ENCODE data around the gene CDH4.

The CDH4 gene

DNA sequence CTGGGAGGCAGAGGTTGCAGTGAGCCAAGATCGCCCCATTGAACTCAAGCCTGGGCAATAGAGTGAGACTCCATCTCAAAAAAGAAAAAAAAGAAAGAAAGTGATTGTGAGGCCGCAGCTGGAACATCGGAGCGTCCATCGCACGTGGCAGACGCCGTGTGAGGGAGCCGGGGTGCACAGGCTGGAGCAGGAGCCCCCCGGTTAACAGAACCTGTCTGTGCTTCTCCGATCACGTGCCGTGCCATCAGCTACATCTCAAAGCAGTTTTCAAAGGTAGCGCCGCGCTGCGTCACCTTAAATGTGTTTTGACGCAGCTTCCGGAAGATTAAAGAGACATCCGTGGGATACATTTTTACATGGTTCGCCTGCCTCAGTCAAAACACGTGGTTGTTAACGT lies 674.7 kb downstream of the CDH4 start:
- TF ChIP-seq, protein P1, sequence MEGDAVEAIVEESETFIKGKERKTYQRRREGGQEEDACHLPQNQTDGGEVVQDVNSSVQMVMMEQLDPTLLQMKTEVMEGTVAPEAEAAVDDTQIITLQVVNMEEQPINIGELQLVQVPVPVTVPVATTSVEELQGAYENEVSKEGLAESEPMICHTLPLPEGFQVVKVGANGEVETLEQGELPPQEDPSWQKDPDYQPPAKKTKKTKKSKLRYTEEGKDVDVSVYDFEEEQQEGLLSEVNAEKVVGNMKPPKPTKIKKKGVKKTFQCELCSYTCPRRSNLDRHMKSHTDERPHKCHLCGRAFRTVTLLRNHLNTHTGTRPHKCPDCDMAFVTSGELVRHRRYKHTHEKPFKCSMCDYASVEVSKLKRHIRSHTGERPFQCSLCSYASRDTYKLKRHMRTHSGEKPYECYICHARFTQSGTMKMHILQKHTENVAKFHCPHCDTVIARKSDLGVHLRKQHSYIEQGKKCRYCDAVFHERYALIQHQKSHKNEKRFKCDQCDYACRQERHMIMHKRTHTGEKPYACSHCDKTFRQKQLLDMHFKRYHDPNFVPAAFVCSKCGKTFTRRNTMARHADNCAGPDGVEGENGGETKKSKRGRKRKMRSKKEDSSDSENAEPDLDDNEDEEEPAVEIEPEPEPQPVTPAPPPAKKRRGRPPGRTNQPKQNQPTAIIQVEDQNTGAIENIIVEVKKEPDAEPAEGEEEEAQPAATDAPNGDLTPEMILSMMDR (IDR thresholded peaks at IDR 0.05; ENCODE audit: borderline replicate concordance, control extremely low read depth, extremely low read depth, insufficient read depth, missing control alignments), result no peak
- in situ Hi-C loops (cut with MboI; ENCODE audit: low sequenced_read_pairs, unreplicated experiment), result no loop called here

DNA sequence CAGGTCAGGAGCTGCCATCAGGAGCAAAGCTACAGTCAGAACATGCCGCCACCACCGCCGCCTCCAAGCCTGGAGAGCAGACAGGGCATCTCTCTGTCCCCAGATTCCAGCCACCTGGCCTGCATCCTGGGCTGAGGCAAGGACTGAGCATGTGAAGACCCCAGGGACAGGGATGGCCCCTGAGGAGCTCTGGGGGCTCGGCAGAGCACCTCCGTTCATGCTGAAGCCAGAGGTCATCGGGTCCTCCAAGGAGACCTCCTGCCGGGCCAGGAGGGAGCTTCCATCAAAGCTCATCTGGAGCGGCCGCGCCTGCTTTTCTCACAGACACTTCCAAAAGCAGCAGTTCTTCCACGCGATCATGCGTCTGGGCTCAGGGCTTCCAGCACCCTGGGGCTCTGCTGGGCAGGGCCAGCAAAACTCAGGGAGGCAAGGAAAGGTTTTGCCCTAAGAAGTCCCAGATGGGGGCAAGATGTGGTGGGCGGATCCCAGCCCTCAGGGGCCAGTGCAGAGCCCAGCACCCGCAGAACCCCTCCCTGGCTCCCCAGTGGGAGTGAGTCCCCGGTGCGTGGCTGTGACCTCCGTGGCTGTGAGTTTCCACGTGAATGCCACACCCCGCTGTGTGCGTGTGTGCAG lies 675.2 kb downstream of the CDH4 start:
- TF ChIP-seq, protein P1 (IDR thresholded peaks at IDR 0.05; ENCODE audit: borderline replicate concordance, control extremely low read depth, extremely low read depth, insufficient read depth, missing control alignments), result no peak
- DNase-seq (ENCODE audit: low spot score), result no peak
- in situ Hi-C loops (cut with MboI; ENCODE audit: low sequenced_read_pairs, unreplicated experiment), result no loop called here

More for the DNA sequence above, 674.7 kb downstream of the CDH4 start:
- DNase-seq (ENCODE audit: low spot score), result no peak

- DNase-seq (ENCODE audit: low spot score), result no peak
- in situ Hi-C loops (cut with MboI; ENCODE audit: low sequenced_read_pairs, unreplicated experiment), result no loop called here
Measured at GRCh38 chr20:61927826-61928541, 675.9 kb downstream of the CDH4 start.

GRCh38 chr20:61929561-61929960 lies 677.5 kb downstream of the CDH4 start:
- no peak for DNase-seq (ENCODE audit: low spot score)
- TF ChIP-seq, protein P1 (IDR thresholded peaks at IDR 0.05; ENCODE audit: borderline replicate concordance, control extremely low read depth, extremely low read depth, insufficient read depth, missing control alignments), result no peak
- in situ Hi-C loops (cut with MboI; ENCODE audit: low sequenced_read_pairs, unreplicated experiment), result no loop called here

More at GRCh38 chr20:61927826-61928541, 675.9 kb downstream of the CDH4 start:
- TF ChIP-seq, protein P1 (IDR thresholded peaks at IDR 0.05; ENCODE audit: borderline replicate concordance, control extremely low read depth, extremely low read depth, insufficient read depth, missing control alignments), result no peak

DNA sequence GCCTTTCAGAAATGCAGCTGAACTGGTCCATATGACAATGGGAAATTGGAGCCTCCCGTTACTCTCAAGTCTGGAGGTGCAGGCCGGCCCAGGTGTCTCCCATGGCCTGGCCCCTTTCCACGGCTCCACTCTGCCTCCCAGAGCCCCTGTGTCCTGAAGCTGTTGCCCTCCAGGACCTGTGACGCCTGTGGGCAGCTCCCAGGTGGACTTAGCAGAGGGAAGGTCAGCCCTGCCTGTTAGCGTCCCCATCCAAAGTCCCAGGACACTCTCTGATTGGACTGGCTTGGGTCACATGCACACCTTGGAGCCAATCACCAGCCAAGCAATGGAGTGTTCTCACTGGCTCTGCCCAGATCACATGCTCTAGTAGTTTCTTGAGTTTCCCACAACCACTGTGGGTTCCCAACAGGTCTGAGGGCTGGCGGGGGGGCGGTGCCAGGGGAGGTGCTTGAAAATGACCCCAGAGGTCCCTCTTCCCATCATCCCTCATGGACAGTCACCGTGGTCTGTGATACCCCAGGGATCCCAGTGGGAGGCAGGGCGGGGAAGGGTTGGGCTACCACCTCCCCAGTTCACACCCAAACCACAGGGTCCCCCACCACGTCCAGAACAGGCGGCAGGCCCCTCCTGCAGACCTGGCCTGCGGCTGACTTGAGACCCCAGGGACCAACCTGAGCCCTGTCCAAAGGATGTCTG lies 678.1 kb downstream of the CDH4 start:
- TF ChIP-seq, protein P1 (IDR thresholded peaks at IDR 0.05; ENCODE audit: borderline replicate concordance, control extremely low read depth, extremely low read depth, insufficient read depth, missing control alignments), result no peak
- no peak for DNase-seq (ENCODE audit: low spot score)
- in situ Hi-C loops (cut with MboI; ENCODE audit: low sequenced_read_pairs, unreplicated experiment), result no loop called here

GRCh38 chr20:61930776-61931475 lies 678.9 kb downstream of the CDH4 start:
- DNase-seq (ENCODE audit: low spot score), result no peak
- in situ Hi-C loops (cut with MboI; ENCODE audit: low sequenced_read_pairs, unreplicated experiment), result no loop called here
- TF ChIP-seq, protein P1 (IDR thresholded peaks at IDR 0.05; ENCODE audit: borderline replicate concordance, control extremely low read depth, extremely low read depth, insufficient read depth, missing control alignments), result no peak
